ENCODE data around the gene MYH10. TPM values are rescaled to one million over a fixed set of nuclear protein-coding genes. Genes with fewer than 3 reads are reported as not detected.

Gene MYH10
- total RNA-seq, 1 donor from 2014 or later, result 429 TPM

DNA sequence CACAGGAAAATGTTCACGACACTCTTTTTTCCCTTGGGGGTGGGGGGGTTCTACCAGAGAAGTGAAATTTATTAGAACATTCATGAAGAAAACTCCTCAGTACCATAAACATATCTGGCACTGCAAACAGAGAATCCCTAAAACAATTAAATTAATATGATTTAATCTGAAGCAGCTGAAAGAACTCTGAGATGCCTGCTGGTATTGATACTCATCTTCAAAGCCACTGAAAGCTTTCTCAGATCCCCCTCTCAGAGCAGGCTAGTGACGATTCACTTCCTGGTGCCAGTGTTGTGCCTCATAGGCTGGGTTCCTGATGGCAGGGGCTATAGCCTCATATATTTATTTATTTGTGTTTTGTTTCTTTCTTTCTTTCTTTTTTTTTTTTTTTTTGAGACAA lies 52.7 kb downstream of the MYH10 start:
- Mint-ChIP-seq H3K4me1 (ENCODE audit: unreplicated experiment) (peaks cover 1% of the 10 kb centered on the region), H3K36me3 (ENCODE audit: low read depth, unreplicated experiment) (peaks cover 15% of the 10 kb centered on the region), H3K27me3 (ENCODE audit: unreplicated experiment) (no peaks in the 10 kb centered on the region), H3K4me3 (ENCODE audit: unreplicated experiment) (no peak overlapping the region), H3K27ac (ENCODE audit: unreplicated experiment) (no peak overlapping the region), H3K9me3 (ENCODE audit: unreplicated experiment) (no peaks in the 10 kb centered on the region)
- DNase-seq (ENCODE audit: low spot score), result no peak
- TF ChIP-seq, protein P1, sequence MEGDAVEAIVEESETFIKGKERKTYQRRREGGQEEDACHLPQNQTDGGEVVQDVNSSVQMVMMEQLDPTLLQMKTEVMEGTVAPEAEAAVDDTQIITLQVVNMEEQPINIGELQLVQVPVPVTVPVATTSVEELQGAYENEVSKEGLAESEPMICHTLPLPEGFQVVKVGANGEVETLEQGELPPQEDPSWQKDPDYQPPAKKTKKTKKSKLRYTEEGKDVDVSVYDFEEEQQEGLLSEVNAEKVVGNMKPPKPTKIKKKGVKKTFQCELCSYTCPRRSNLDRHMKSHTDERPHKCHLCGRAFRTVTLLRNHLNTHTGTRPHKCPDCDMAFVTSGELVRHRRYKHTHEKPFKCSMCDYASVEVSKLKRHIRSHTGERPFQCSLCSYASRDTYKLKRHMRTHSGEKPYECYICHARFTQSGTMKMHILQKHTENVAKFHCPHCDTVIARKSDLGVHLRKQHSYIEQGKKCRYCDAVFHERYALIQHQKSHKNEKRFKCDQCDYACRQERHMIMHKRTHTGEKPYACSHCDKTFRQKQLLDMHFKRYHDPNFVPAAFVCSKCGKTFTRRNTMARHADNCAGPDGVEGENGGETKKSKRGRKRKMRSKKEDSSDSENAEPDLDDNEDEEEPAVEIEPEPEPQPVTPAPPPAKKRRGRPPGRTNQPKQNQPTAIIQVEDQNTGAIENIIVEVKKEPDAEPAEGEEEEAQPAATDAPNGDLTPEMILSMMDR (IDR thresholded peaks at IDR 0.05; ENCODE audit: unreplicated experiment), result no peak

DNA sequence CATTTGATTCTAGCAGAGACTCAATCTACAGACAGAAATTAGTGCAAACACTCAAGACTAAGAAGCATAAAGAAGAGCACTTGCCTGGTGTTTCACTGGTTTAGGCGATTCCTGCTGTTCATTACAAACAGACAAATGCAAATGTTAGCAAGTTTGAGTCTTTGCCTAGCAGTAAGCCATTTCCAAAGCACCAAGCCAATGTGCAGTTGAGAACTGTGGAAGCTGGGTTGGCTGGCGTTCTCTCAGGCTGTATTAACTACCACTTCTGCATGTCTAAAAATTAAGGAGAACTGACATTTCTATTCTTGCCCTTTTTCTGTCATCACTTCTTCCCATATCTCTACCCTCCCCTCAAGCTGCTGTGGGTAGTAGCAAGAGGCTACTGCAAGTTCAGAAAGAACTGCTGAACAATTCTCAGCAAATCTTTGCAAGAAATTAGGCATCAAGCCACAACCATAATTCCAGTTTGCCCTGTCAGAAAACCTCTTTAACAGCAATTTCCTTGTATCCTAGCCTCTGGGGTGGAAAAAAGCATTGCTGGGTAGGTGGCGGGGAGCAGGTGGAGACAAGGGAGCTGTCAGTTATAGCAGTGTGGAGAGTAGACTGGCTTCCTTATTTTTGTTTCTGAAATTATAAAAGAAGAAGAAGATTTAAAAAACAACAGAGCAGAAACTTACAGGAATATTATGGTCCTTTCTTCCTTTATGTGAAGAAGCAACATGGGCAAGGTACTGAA lies 53.8 kb downstream of the MYH10 start:
- no peaks in the 10 kb centered on the region for H3K9me3 Mint-ChIP-seq (ENCODE audit: unreplicated experiment)
- no peaks in the 10 kb centered on the region for H3K4me1 Mint-ChIP-seq (ENCODE audit: unreplicated experiment)
- peaks cover 22% of the 10 kb centered on the region for H3K36me3 Mint-ChIP-seq (ENCODE audit: low read depth, unreplicated experiment)
- DNase-seq (ENCODE audit: low spot score), result no peak
- H3K27ac Mint-ChIP-seq (ENCODE audit: unreplicated experiment), result no peak overlapping the region
- TF ChIP-seq, protein P1 (IDR thresholded peaks at IDR 0.05; ENCODE audit: unreplicated experiment), result no peak
- H3K27me3 Mint-ChIP-seq (ENCODE audit: unreplicated experiment), result no peaks in the 10 kb centered on the region
- H3K4me3 Mint-ChIP-seq (ENCODE audit: unreplicated experiment), result no peak overlapping the region

DNA sequence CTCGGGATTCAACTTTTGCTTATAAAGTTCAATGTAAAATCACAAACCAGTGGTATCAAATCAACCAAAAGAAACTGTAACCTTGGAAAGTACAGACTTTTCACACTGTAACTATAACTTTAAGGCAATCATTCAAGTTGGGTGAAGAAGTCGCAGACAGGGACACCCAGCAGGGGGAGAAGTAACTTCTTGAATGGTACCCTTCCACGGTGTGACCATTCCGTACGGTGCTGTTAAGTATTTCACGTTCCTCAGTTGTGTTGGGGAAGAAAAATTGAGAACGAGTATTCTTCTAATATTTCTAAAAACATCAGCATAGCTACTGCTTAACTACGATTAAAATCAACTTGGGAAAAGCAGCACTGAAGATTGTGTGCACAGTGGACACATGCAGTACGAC lies 55.8 kb downstream of the MYH10 start:
- H3K9me3 Mint-ChIP-seq (ENCODE audit: unreplicated experiment), result no peaks in the 10 kb centered on the region
- TF ChIP-seq, protein P1 (IDR thresholded peaks at IDR 0.05; ENCODE audit: unreplicated experiment), result peak; percentile 38
- DNase-seq (ENCODE audit: low spot score), result no peak
- H3K4me3 Mint-ChIP-seq (ENCODE audit: unreplicated experiment), result no peak overlapping the region
- peaks cover 22% of the 10 kb centered on the region for H3K36me3 Mint-ChIP-seq (ENCODE audit: low read depth, unreplicated experiment)
- H3K27me3 Mint-ChIP-seq (ENCODE audit: unreplicated experiment), result no peaks in the 10 kb centered on the region
- H3K4me1 Mint-ChIP-seq (ENCODE audit: unreplicated experiment), result no peaks in the 10 kb centered on the region
- no peak overlapping the region for H3K27ac Mint-ChIP-seq (ENCODE audit: unreplicated experiment)

DNA sequence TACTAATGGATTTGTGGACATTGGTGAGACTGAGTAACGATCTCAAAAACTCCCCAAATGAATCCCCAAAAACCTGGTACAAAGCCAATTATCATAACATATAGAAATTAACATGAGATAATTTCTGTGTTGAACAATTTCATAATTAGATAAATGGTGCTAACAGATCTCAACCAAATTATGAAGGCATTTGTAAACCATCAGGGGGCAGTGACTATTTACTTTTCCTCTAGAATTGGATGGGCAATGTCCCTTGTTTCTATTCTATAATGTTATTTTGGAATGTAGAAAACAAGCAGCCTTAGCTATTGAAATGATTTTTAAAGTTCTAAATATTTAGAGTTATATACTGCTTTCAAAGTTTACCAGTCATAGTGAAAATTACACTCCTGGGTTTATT lies 57.8 kb downstream of the MYH10 start:
- Mint-ChIP-seq H3K36me3 (ENCODE audit: low read depth, unreplicated experiment) (peaks cover 36% of the 10 kb centered on the region), H3K27ac (ENCODE audit: unreplicated experiment) (no peak overlapping the region), H3K27me3 (ENCODE audit: unreplicated experiment) (no peaks in the 10 kb centered on the region), H3K4me3 (ENCODE audit: unreplicated experiment) (no peak overlapping the region), H3K9me3 (ENCODE audit: unreplicated experiment) (no peaks in the 10 kb centered on the region), H3K4me1 (ENCODE audit: unreplicated experiment) (no peaks in the 10 kb centered on the region)
- TF ChIP-seq, protein P1 (IDR thresholded peaks at IDR 0.05; ENCODE audit: unreplicated experiment), result no peak
- no peak for DNase-seq (ENCODE audit: low spot score)

DNA sequence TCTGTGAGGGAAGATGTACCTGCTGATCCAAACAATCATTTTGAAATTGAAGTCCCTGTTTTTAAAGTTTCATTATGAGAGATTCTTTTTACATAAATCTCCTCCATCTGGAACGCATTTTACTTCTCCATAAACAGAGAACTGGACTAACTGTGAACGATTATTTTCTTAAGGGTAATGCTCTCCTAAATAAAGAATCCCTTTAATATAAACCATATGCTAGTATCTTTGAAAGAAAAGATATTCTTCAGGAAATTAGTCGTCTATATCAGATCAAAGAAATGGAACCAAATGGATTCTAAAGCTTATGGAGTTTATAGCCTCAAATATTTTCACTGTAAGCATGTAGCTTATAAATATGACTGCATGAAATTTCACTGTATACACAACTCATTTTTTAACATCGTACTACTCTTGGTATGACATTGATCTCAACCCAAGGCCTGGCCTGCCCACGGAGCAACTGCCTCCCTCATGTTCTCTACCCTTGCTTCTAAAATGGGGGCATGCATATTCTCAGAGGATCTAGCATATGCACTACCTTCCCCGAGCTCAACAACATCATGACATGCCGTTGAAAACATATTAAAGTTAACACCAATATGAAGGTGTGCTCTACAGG lies 66.4 kb downstream of the MYH10 start:
- H3K27ac Mint-ChIP-seq (ENCODE audit: unreplicated experiment), result no peak overlapping the region

More for the DNA sequence above, 66.4 kb downstream of the MYH10 start:
- peaks cover 38% of the 10 kb centered on the region for H3K36me3 Mint-ChIP-seq (ENCODE audit: low read depth, unreplicated experiment)
- no peak overlapping the region for H3K4me3 Mint-ChIP-seq (ENCODE audit: unreplicated experiment)
- peaks cover 3% of the 10 kb centered on the region for H3K27me3 Mint-ChIP-seq (ENCODE audit: unreplicated experiment)
- H3K9me3 Mint-ChIP-seq (ENCODE audit: unreplicated experiment), result no peaks in the 10 kb centered on the region
- no peak for DNase-seq (ENCODE audit: low spot score)
- no peaks in the 10 kb centered on the region for H3K4me1 Mint-ChIP-seq (ENCODE audit: unreplicated experiment)
- TF ChIP-seq, protein P1 (IDR thresholded peaks at IDR 0.05; ENCODE audit: unreplicated experiment), result no peak
